ENCODE results near the gene ITPR2.
A peak's percentile ranks its signal among the peaks of the same experiment; 100 is the strongest.

Gene ITPR2

GRCh38 chr12:26299751-26300150 lies 533.2 kb downstream of the ITPR2 start:
- Histone ChIP-seq H3K4me2 (ENCODE audit: low read length) (peak overlapping the region; percentile 57; the same call in 1 of the 2 replicates), H3K27ac (ENCODE audit: low read depth, low read length, poor library complexity, severe bottlenecking) (no peak overlapping the region), H3K4me3 (ENCODE audit: low read depth, low read length, poor library complexity, severe bottlenecking) (no peak overlapping the region)

GRCh38 chr12:26298785-26299621 lies 534.0 kb downstream of the ITPR2 start:
- no peaks in the 10 kb centered on the region for H3K9me2 ChIP-seq (ENCODE audit: low read depth, low read length)
- H3K4me3 ChIP-seq (ENCODE audit: low read depth, low read length, poor library complexity, severe bottlenecking), result peak overlapping the region; percentile 36
- no peak overlapping the region for H3K9ac ChIP-seq (ENCODE audit: low read length)

More at GRCh38 chr12:26299751-26300150, 533.2 kb downstream of the ITPR2 start:
- Histone ChIP-seq H3K9me3 (ENCODE audit: low read length) (no peaks in the 10 kb centered on the region), H3K9ac (ENCODE audit: low read length) (no peak overlapping the region), H4K20me1 (ENCODE audit: insufficient read depth, low read length) (no peaks in the 10 kb centered on the region), H2AFZ (ENCODE audit: low read length) (no peak overlapping the region), H3K79me2 (ENCODE audit: insufficient read depth, low read length) (no peaks in the 10 kb centered on the region), H3K27me3 (ENCODE audit: insufficient read depth, low read length) (no peaks in the 10 kb centered on the region), H3F3A (ENCODE audit: insufficient read depth, low read length) (no peaks in the 10 kb centered on the region), H3K36me3 (ENCODE audit: insufficient read depth, low read length) (no peaks in the 10 kb centered on the region), H3K4me1 (ENCODE audit: insufficient read depth, low read length, severe bottlenecking) (peaks cover 14% of the 10 kb centered on the region), H3K9me2 (ENCODE audit: low read depth, low read length) (no peaks in the 10 kb centered on the region)
- no peak for TF ChIP-seq EZH2 (IDR thresholded peaks at IDR 0.05; ENCODE audit: borderline replicate concordance, low read length)
- TF ChIP-seq CTCF (IDR thresholded peaks at IDR 0.05; ENCODE audit: low read length), result no peak

GRCh38 chr12:26297396-26298070 lies 535.5 kb downstream of the ITPR2 start:
- Histone ChIP-seq H3K27me3 (ENCODE audit: insufficient read depth, low read length) (no peaks in the 10 kb centered on the region), H3K36me3 (ENCODE audit: insufficient read depth, low read length) (no peaks in the 10 kb centered on the region), H2AFZ (ENCODE audit: low read length) (no peak overlapping the region), H3K4me1 (ENCODE audit: insufficient read depth, low read length, severe bottlenecking) (peaks cover 14% of the 10 kb centered on the region), H3K9me3 (ENCODE audit: low read length) (no peaks in the 10 kb centered on the region), H3K27ac (ENCODE audit: low read depth, low read length, poor library complexity, severe bottlenecking) (no peak overlapping the region), H3K4me3 (ENCODE audit: low read depth, low read length, poor library complexity, severe bottlenecking) (no peak overlapping the region), H4K20me1 (ENCODE audit: insufficient read depth, low read length) (no peaks in the 10 kb centered on the region), H3K9me2 (ENCODE audit: low read depth, low read length) (no peaks in the 10 kb centered on the region), H3K9ac (ENCODE audit: low read length) (no peak overlapping the region), H3F3A (ENCODE audit: insufficient read depth, low read length) (no peaks in the 10 kb centered on the region), H3K4me2 (ENCODE audit: low read length) (no peak overlapping the region), H3K79me2 (ENCODE audit: insufficient read depth, low read length) (no peaks in the 10 kb centered on the region)
- TF ChIP-seq CTCF (IDR thresholded peaks at IDR 0.05; ENCODE audit: low read length), result no peak

More at GRCh38 chr12:26298785-26299621, 534.0 kb downstream of the ITPR2 start:
- Histone ChIP-seq H3F3A (ENCODE audit: insufficient read depth, low read length) (no peaks in the 10 kb centered on the region), H3K27ac (ENCODE audit: low read depth, low read length, poor library complexity, severe bottlenecking) (no peak overlapping the region), H3K79me2 (ENCODE audit: insufficient read depth, low read length) (no peaks in the 10 kb centered on the region), H2AFZ (ENCODE audit: low read length) (peak overlapping the region; percentile 66; the same call in 1 of the 2 replicates), H3K4me1 (ENCODE audit: insufficient read depth, low read length, severe bottlenecking) (peaks cover 14% of the 10 kb centered on the region), H3K9me3 (ENCODE audit: low read length) (no peaks in the 10 kb centered on the region), H3K36me3 (ENCODE audit: insufficient read depth, low read length) (no peaks in the 10 kb centered on the region), H4K20me1 (ENCODE audit: insufficient read depth, low read length) (no peaks in the 10 kb centered on the region), H3K4me2 (ENCODE audit: low read length) (peak overlapping the region; percentile 57), H3K27me3 (ENCODE audit: insufficient read depth, low read length) (no peaks in the 10 kb centered on the region)
- TF ChIP-seq CTCF (IDR thresholded peaks at IDR 0.05; ENCODE audit: low read length) (peak; percentile 23; the same call in 1 of the 2 replicates), EZH2 (IDR thresholded peaks at IDR 0.05; ENCODE audit: borderline replicate concordance, low read length) (no peak)

Data from OCI-LY1 (cell line).